OCI-LY1 (cell line): ENCODE results near the gene ASTL.

ENCODE experiments used
- H2AFZ ChIP-seq: fragments of 200-600 bp; sonication (generic), shearing (Covaris generic); 2 replicates; pipeline ENCODE4 v1.6.0; 2014; ENCODE audit warnings: antibody characterized with exemption, mild to moderate bottlenecking, low read length
- H3F3A ChIP-seq: fragments of 200-600 bp; sonication (generic), shearing (Covaris generic); 2 replicates; pipeline ENCODE4 v1.6.0; 2014; ENCODE audit warnings: mild to moderate bottlenecking, antibody characterized with exemption, low read length, moderate library complexity; ENCODE audit not compliant: insufficient read depth
- H3K27ac ChIP-seq: fragments of 200-600 bp; sonication (generic); 2 replicates; pipeline ENCODE4 v1.5.1; 2014; ENCODE audit warnings: low read length, mixed run types, mild to moderate bottlenecking, low read depth; ENCODE audit not compliant: poor library complexity, severe bottlenecking
- H3K27me3 ChIP-seq: fragments of 200-600 bp; sonication (generic); 2 replicates; pipeline ENCODE4 v1.6.0; 2014; ENCODE audit warnings: antibody characterized with exemption, mild to moderate bottlenecking, low read length, moderate library complexity; ENCODE audit not compliant: insufficient read depth
- H3K36me3 ChIP-seq: fragments of 200-600 bp; sonication (generic); 2 replicates; pipeline ENCODE4 v1.6.1; 2014; ENCODE audit warnings: mild to moderate bottlenecking, antibody characterized with exemption, low read length, moderate library complexity, mixed read lengths; ENCODE audit not compliant: insufficient read depth
- H3K4me1 ChIP-seq: fragments of 200-600 bp; sonication (generic); 2 replicates; pipeline ENCODE4 v1.5.1; 2014; ENCODE audit warnings: mild to moderate bottlenecking, low read length, moderate library complexity; ENCODE audit not compliant: insufficient read depth, severe bottlenecking
- H3K4me2 ChIP-seq: fragments of 200-600 bp; sonication (generic), shearing (Covaris generic); 2 replicates; pipeline ENCODE4 v1.6.1; 2014; ENCODE audit warnings: low read length
- H3K4me3 ChIP-seq: fragments of 200-600 bp; sonication (generic); 2 replicates; pipeline ENCODE4 v1.5.1; 2014; ENCODE audit warnings: low read length, low read depth, mild to moderate bottlenecking, mixed read lengths; ENCODE audit not compliant: poor library complexity, severe bottlenecking
- H3K79me2 ChIP-seq: fragments of 200-600 bp; shearing (Covaris generic); 2 replicates; pipeline ENCODE4 v1.6.1; 2016; ENCODE audit warnings: mixed run types, low read length, mixed read lengths; ENCODE audit not compliant: insufficient read depth
- H3K9ac ChIP-seq: fragments of 200-600 bp; sonication (generic), shearing (Covaris generic); 2 replicates; pipeline ENCODE4 v1.6.1; 2014; ENCODE audit warnings: mild to moderate bottlenecking, low read length, mixed read lengths
- H3K9me2 ChIP-seq: fragments of 200-600 bp; sonication (generic), shearing (Covaris generic); 2 replicates; pipeline ENCODE4 v1.6.1; 2014; ENCODE audit warnings: low read depth, mild to moderate bottlenecking, low read length, mixed read lengths
- H3K9me3 ChIP-seq: fragments of 200-600 bp; shearing (Covaris generic); 2 replicates; pipeline ENCODE4 v1.6.1; 2014; ENCODE audit warnings: low read length, mixed read lengths
- H4K20me1 ChIP-seq: fragments of 200-600 bp; sonication (generic), shearing (Covaris generic); 2 replicates; pipeline ENCODE4 v1.6.0; 2016; ENCODE audit warnings: mild to moderate bottlenecking, low read length; ENCODE audit not compliant: insufficient read depth
- CTCF ChIP-seq: fragments of 200-600 bp; sonication (generic), shearing (Covaris generic); IDR thresholded peaks from 2 replicates; pipeline ENCODE4 v1.5.1; 2017; ENCODE audit warnings: mild to moderate bottlenecking, antibody characterized with exemption, low read length, moderate library complexity, mixed read lengths
- EZH2 ChIP-seq: fragments of 200-600 bp; sonication (generic), shearing (Covaris generic); IDR thresholded peaks from 2 replicates; pipeline ENCODE4 v1.8.0; 2017; ENCODE audit warnings: borderline replicate concordance, mixed run types, mild to moderate bottlenecking, antibody characterized with exemption, low read length, moderate library complexity, mixed read lengths

Gene ASTL

GRCh38 chr2:96100893-96101304 lies 37.4 kb downstream of the ASTL start:
- Histone ChIP-seq H2AFZ (no peak overlapping the region), H3K27me3 (peaks cover 22% of the 10 kb centered on the region; the same call in 1 of the 2 replicates), H3K4me1 (no peaks in the 10 kb centered on the region), H3K4me3 (no peak overlapping the region), H3K79me2 (no peaks in the 10 kb centered on the region), H3K36me3 (no peaks in the 10 kb centered on the region; the same call in 1 of the 2 replicates), H3K4me2 (no peak overlapping the region), H3F3A (no peaks in the 10 kb centered on the region), H4K20me1 (no peaks in the 10 kb centered on the region), H3K9ac (no peak overlapping the region), H3K9me3 (peaks cover 5% of the 10 kb centered on the region; the same call in 1 of the 2 replicates), H3K27ac (no peak overlapping the region), H3K9me2 (no peaks in the 10 kb centered on the region)
- TF ChIP-seq CTCF, result no peak
- no peak for TF ChIP-seq EZH2

GRCh38 chr2:96099861-96100798 lies 38.2 kb downstream of the ASTL start:
- no peaks in the 10 kb centered on the region for H3F3A ChIP-seq
- no peaks in the 10 kb centered on the region for H3K9me2 ChIP-seq
- no peak overlapping the region for H3K4me2 ChIP-seq
- no peaks in the 10 kb centered on the region for H3K4me1 ChIP-seq
- no peaks in the 10 kb centered on the region; the same call in 1 of the 2 replicates for H3K36me3 ChIP-seq
- no peak overlapping the region for H3K9ac ChIP-seq
- H2AFZ ChIP-seq, result no peak overlapping the region
- no peaks in the 10 kb centered on the region for H4K20me1 ChIP-seq
- no peak overlapping the region for H3K4me3 ChIP-seq
- H3K27me3 ChIP-seq, result peaks cover 14% of the 10 kb centered on the region; the same call in 1 of the 2 replicates
- no peak overlapping the region for H3K27ac ChIP-seq
- H3K79me2 ChIP-seq, result no peaks in the 10 kb centered on the region
- H3K9me3 ChIP-seq, result peaks cover under 1% of the 10 kb centered on the region; the same call in 1 of the 2 replicates
- no peak for TF ChIP-seq CTCF
- no peak for TF ChIP-seq EZH2

- Histone ChIP-seq H3K27ac (no peak overlapping the region), H2AFZ (no peak overlapping the region), H3K9me3 (no peaks in the 10 kb centered on the region), H3K4me1 (no peaks in the 10 kb centered on the region), H3K9me2 (no peaks in the 10 kb centered on the region), H3K79me2 (no peaks in the 10 kb centered on the region), H3K4me2 (no peak overlapping the region), H4K20me1 (no peaks in the 10 kb centered on the region), H3F3A (no peaks in the 10 kb centered on the region), H3K4me3 (no peak overlapping the region), H3K36me3 (no peaks in the 10 kb centered on the region), H3K27me3 (peaks cover 12% of the 10 kb centered on the region; the same call in 1 of the 2 replicates), H3K9ac (no peak overlapping the region)
- no peak for TF ChIP-seq CTCF
- no peak for TF ChIP-seq EZH2
These were observed 39.3 kb downstream of the ASTL start for GRCh38 chr2:96098900-96099590.
